ENCODE results near the gene IFIT1B.
"Not testable (repeated sequence)": the region's sequence is repeated elsewhere in the genome, so short reads cannot be mapped to it uniquely, and the experiment has no call there.

The IFIT1B gene

GRCh38 chr10:89377705-89378637, at the start of gene IFIT1B:
IFIT1B (plus strand) TSS chr10:89378056; CDS start chr10:89378136, 80 bp downstream.
- TF ChIP-seq JUND (IDR thresholded peaks at IDR 0.05; ENCODE audit: low read depth): no peak
- no peak for DNase-seq (ENCODE audit: low read depth in 1 of 2, low spot score in 1 of 2)
- in situ Hi-C loops (cut with HindIII; ENCODE audit: low pct_unique_long_range_greater_than_20kb, low sequenced_read_pairs): no loop called here

GRCh38 chr10:89329151-89329550, 48.7 kb upstream of the IFIT1B start:
- in situ Hi-C loops (cut with HindIII; ENCODE audit: low pct_unique_long_range_greater_than_20kb, low sequenced_read_pairs): no loop called here
- no peak for TF ChIP-seq JUND (IDR thresholded peaks at IDR 0.05; ENCODE audit: low read depth)
- DNase-seq (ENCODE audit: low read depth in 1 of 2, low spot score in 1 of 2): no peak

GRCh38 chr10:89330014-89330413, 47.8 kb upstream of the IFIT1B start:
- DNase-seq (ENCODE audit: low read depth in 1 of 2, low spot score in 1 of 2); in situ Hi-C loops (cut with HindIII; ENCODE audit: low pct_unique_long_range_greater_than_20kb, low sequenced_read_pairs): not testable (repeated sequence)

GRCh38 chr10:89330537-89331212, 47.2 kb upstream of the IFIT1B start:
- TF ChIP-seq JUND (IDR thresholded peaks at IDR 0.05; ENCODE audit: low read depth): no peak
- in situ Hi-C loops (cut with HindIII; ENCODE audit: low pct_unique_long_range_greater_than_20kb, low sequenced_read_pairs): no loop called here
- no peak for DNase-seq (ENCODE audit: low read depth in 1 of 2, low spot score in 1 of 2)

- in situ Hi-C loops (cut with HindIII; ENCODE audit: low pct_unique_long_range_greater_than_20kb, low sequenced_read_pairs); DNase-seq (ENCODE audit: low read depth in 1 of 2, low spot score in 1 of 2): not testable (repeated sequence)
These were observed 46.3 kb upstream of the IFIT1B start for GRCh38 chr10:89331487-89332122.

- TF ChIP-seq JUND (IDR thresholded peaks at IDR 0.05; ENCODE audit: low read depth): no peak
- peak in 1 of 2 experiments; percentile 22 for DNase-seq (ENCODE audit: low read depth in 1 of 2, low spot score in 1 of 2)
- in situ Hi-C loops (cut with HindIII; ENCODE audit: low pct_unique_long_range_greater_than_20kb, low sequenced_read_pairs): no loop called here
These were observed 45.7 kb upstream of the IFIT1B start for GRCh38 chr10:89332123-89332633.

- in situ Hi-C loops (cut with HindIII; ENCODE audit: low pct_unique_long_range_greater_than_20kb, low sequenced_read_pairs): no loop called here
These were observed 42.6 kb upstream of the IFIT1B start for GRCh38 chr10:89335226-89335625.

GRCh38 chr10:89336241-89336640, 41.6 kb upstream of the IFIT1B start:
- DNase-seq (ENCODE audit: low read depth in 1 of 2, low spot score in 1 of 2): no peak
- no peak for TF ChIP-seq JUND (IDR thresholded peaks at IDR 0.05; ENCODE audit: low read depth)
- in situ Hi-C loops (cut with HindIII; ENCODE audit: low pct_unique_long_range_greater_than_20kb, low sequenced_read_pairs): no loop called here

More at GRCh38 chr10:89335226-89335625, 42.6 kb upstream of the IFIT1B start:
- TF ChIP-seq JUND (IDR thresholded peaks at IDR 0.05; ENCODE audit: low read depth): no peak
- DNase-seq (ENCODE audit: low read depth in 1 of 2, low spot score in 1 of 2): no peak

- in situ Hi-C loops (cut with HindIII; ENCODE audit: low pct_unique_long_range_greater_than_20kb, low sequenced_read_pairs): no loop called here
- TF ChIP-seq JUND (IDR thresholded peaks at IDR 0.05; ENCODE audit: low read depth): no peak
- DNase-seq (ENCODE audit: low read depth in 1 of 2, low spot score in 1 of 2): no peak
These were observed 40.4 kb upstream of the IFIT1B start for GRCh38 chr10:89337484-89337883.

GRCh38 chr10:89338713-89339112, 39.1 kb upstream of the IFIT1B start:
- DNase-seq (ENCODE audit: low read depth in 1 of 2, low spot score in 1 of 2): no peak
- TF ChIP-seq JUND (IDR thresholded peaks at IDR 0.05; ENCODE audit: low read depth): no peak
- in situ Hi-C loops (cut with HindIII; ENCODE audit: low pct_unique_long_range_greater_than_20kb, low sequenced_read_pairs): no loop called here

- DNase-seq (ENCODE audit: low read depth in 1 of 2, low spot score in 1 of 2): no peak
- in situ Hi-C loops (cut with HindIII; ENCODE audit: low pct_unique_long_range_greater_than_20kb, low sequenced_read_pairs): no loop called here
These were observed 38.0 kb upstream of the IFIT1B start for GRCh38 chr10:89339875-89340274.

GRCh38 chr10:89341649-89342048, 36.2 kb upstream of the IFIT1B start:
- TF ChIP-seq JUND (IDR thresholded peaks at IDR 0.05; ENCODE audit: low read depth): no peak
- in situ Hi-C loops (cut with HindIII; ENCODE audit: low pct_unique_long_range_greater_than_20kb, low sequenced_read_pairs): no loop called here

More at GRCh38 chr10:89339875-89340274, 38.0 kb upstream of the IFIT1B start:
- no peak for TF ChIP-seq JUND (IDR thresholded peaks at IDR 0.05; ENCODE audit: low read depth)

More at GRCh38 chr10:89341649-89342048, 36.2 kb upstream of the IFIT1B start:
- DNase-seq (ENCODE audit: low read depth in 1 of 2, low spot score in 1 of 2): no peak

Data from T47D (cell line).